NCI-H748 treated with DMSO at 0.1 percent for 48 hours (cell line): ENCODE measurements around the gene GNPTAB.
"Not testable (repeated sequence)": the region's sequence is repeated elsewhere in the genome, so short reads cannot be mapped to it uniquely, and the experiment has no call there.

Source experiments
- DNase-seq: peaks from one replicate; lab custom pipeline; 2025; lab: John Stamatoyannopoulos, UW

GNPTAB gene

GRCh38 chr12:101737476-101737875, 93.3 kb downstream of the GNPTAB start:
- DNase-seq, result no peak

- DNase-seq, result not testable (repeated sequence)
Observed at GRCh38 chr12:101734482-101734881, 96.3 kb downstream of the GNPTAB start.

- DNase-seq, result no peak
Observed at GRCh38 chr12:101733166-101733565, 97.6 kb downstream of the GNPTAB start.

- no peak for DNase-seq
Observed at GRCh38 chr12:101732318-101732717, 98.4 kb downstream of the GNPTAB start.

GRCh38 chr12:101729842-101730241, 100.9 kb downstream of the GNPTAB start:
- no peak for DNase-seq

GRCh38 chr12:101727098-101727497, 103.7 kb downstream of the GNPTAB start:
- no peak for DNase-seq

- DNase-seq, result no peak
Observed at GRCh38 chr12:101722392-101722791, 108.4 kb downstream of the GNPTAB start.

GRCh38 chr12:101720118-101720517, 110.6 kb downstream of the GNPTAB start:
- DNase-seq, result no peak

- no peak for DNase-seq
Observed at GRCh38 chr12:101719566-101719965, 111.2 kb downstream of the GNPTAB start.

- DNase-seq, result no peak
Observed at GRCh38 chr12:101714877-101715444, 115.8 kb downstream of the GNPTAB start.

GRCh38 chr12:101713930-101714329, 116.8 kb downstream of the GNPTAB start:
- no peak for DNase-seq

GRCh38 chr12:101713059-101713682, 117.6 kb downstream of the GNPTAB start:
- no peak for DNase-seq

- DNase-seq, result no peak
Observed at GRCh38 chr12:101710288-101710687, 120.5 kb downstream of the GNPTAB start.

GRCh38 chr12:101707131-101707782, 123.5 kb downstream of the GNPTAB start:
- DNase-seq, result no peak

GRCh38 chr12:101706403-101706802, 124.4 kb downstream of the GNPTAB start:
- no peak for DNase-seq

- no peak for DNase-seq
Observed at GRCh38 chr12:101703487-101703886, 127.3 kb downstream of the GNPTAB start.

- no peak for DNase-seq
Observed at GRCh38 chr12:101700299-101700820, 130.4 kb downstream of the GNPTAB start.

GRCh38 chr12:101698800-101699347, 131.9 kb downstream of the GNPTAB start:
- DNase-seq, result no peak

GRCh38 chr12:101697930-101698799, 132.6 kb downstream of the GNPTAB start:
- no peak for DNase-seq

- peak; percentile 8 for DNase-seq
Observed at GRCh38 chr12:101697197-101697929, 133.4 kb downstream of the GNPTAB start, which contains the start of gene CHPT1. Gene CHPT1, plus strand, starts transcription at chr12:101697640. Its CDS starts 222 bp downstream, at chr12:101697862.
